Transverse colon (tissue), 4 donors: Measurements from ENCODE around the gene DGCR2. TPM values are rescaled to one million over a fixed set of nuclear protein-coding genes. Genes with fewer than 3 reads are reported as not detected.

ENCODE experiments used
- DNase-seq: peaks from one replicate; pipeline ENCODE4 v3.0.0-alpha.2; 2019
- H3K27ac ChIP-seq, 4 donors: fragments of 200-600 bp; sonication (generic); 2 replicates each; pipeline ENCODE4 v1.5.1; 2016 to 2018; ENCODE audit warnings: inconsistent platforms in 4 of 4
- H3K27me3 ChIP-seq: fragments of 200-600 bp; sonication (generic); 2 replicates; pipeline ENCODE4 v1.5.1; 2017; ENCODE audit warnings: inconsistent platforms
- H3K36me3 ChIP-seq, 4 donors: fragments of 200-600 bp; sonication (generic); 2 replicates each; pipeline ENCODE4 v1.5.1; 2017 to 2019; ENCODE audit warnings: inconsistent platforms in 4 of 4
- H3K4me1 ChIP-seq, 4 donors: fragments of 200-600 bp; sonication (generic); 2 replicates each; pipeline ENCODE4 v1.5.1; 2017 to 2020; ENCODE audit warnings: inconsistent platforms in 4 of 4
- H3K4me3 ChIP-seq, 4 donors: fragments of 200-600 bp; sonication (generic); 1 replicate in 1 of 4; 2 replicates in 3 of 4; pipeline versions ENCODE4 v1.5.1 to v1.6.1; 2017 to 2019; ENCODE audit warnings: inconsistent platforms in 4 of 4
- H3K9me3 ChIP-seq, 2 donors: fragments of 200-600 bp; sonication (generic); 2 replicates each; pipeline ENCODE4 v1.5.1; 2017 to 2019; ENCODE audit warnings: inconsistent platforms in 2 of 2
- CTCF ChIP-seq, 5 experiments: fragments of 200-600 bp in 3 of 5; fragments of 450-650 bp in 2 of 5; sonication (generic) in 3 of 5; IDR thresholded peaks; 1 replicate in 2 of 5; 2 replicates in 3 of 5; pipeline ENCODE4 v1.5.1; 2016 to 2017; ENCODE audit warnings: antibody characterized with exemption in 5 of 5, inconsistent platforms in 3 of 5, mild to moderate bottlenecking in 2 of 5, moderate library complexity in 1 of 5
- EP300 ChIP-seq: sonication (generic); formaldehyde crosslinking; IDR thresholded peaks from one replicate; pipeline ENCODE4 v1.6.1; 2017; ENCODE audit warnings: antibody characterized with exemption, low read depth
- POLR2A ChIP-seq: fragments of 450-650 bp; IDR thresholded peaks from one replicate; pipeline ENCODE4 v1.6.1; 2016; ENCODE audit warnings: antibody characterized with exemption, mild to moderate bottlenecking, moderate library complexity
- POLR2AphosphoS5 ChIP-seq, 3 donors: sonication (generic); formaldehyde crosslinking; IDR thresholded peaks; one replicate each; pipeline ENCODE4 v1.6.1; 2016; ENCODE audit warnings: antibody characterized with exemption in 3 of 3
- WGBS, 2 donors: methylation state at CpG; one replicate each; pipeline ENCODE4 v1.1.5; 2018; ENCODE audit warnings: low coverage in 1 of 2; 5-methylcytosine and 5-hydroxymethylcytosine counted together
- in situ Hi-C, 4 donors: fragments of 200-750 bp; cut with MboI; loops; one replicate each; pipeline versions ENCODE4 v1.15.0 to v1.15.1; 2017; ENCODE audit warnings: low sequenced_read_pairs in 3 of 4, low pct_ligation_motif_present in 1 of 4, low pct_unique_long_range_greater_than_20kb in 1 of 4
- intact Hi-C: fragments of 100-400 bp; cut with DNase I; formaldehyde crosslinking; loops from one replicate; pipeline ENCODE4 v1.15.1; 2023; ENCODE audit warnings: low total_unique reads
- total RNA-seq, 4 donors: library from RNA; depleted of rRNA; stranded (reverse); fragments of >200 nt; gene quantifications; one replicate each; pipeline ENCODE4 v1.1.0, GENCODE V29; 2016

The DGCR2 gene
- total RNA-seq, 4 donors from 2014 or later: 71.6 to 106 (median 94.3) TPM

GRCh38 chr22:19136915-19137314 lies 14.7 kb upstream of the DGCR2 start:
- in situ Hi-C loops: loop anchor here in 1 of 4 donors (25.0 kb wide), 1 partner anchor 500 kb away; no protein-coding TSS in a partner anchor
- Histone ChIP-seq H3K4me3 (no peak overlapping the region), H3K4me1 (no peaks in the 10 kb centered on the region), H3K27me3 (no peaks in the 10 kb centered on the region), H3K9me3 (no peaks in the 10 kb centered on the region), H3K27ac (no peak overlapping the region), H3K36me3 (peaks cover 0 to 41% (median 20%) of the 10 kb centered on the region in 4 donors)
- TF ChIP-seq POLR2AphosphoS5 (IDR thresholded peaks at IDR 0.05) (no peak), POLR2A (no peak), CTCF (IDR thresholded peaks at IDR 0.05) (no peak), EP300 (no peak)
- no peak for DNase-seq
- WGBS, 2 donors: 94% methylated on average over 10 of the region's 10 CpGs; no CpG with 5 or more reads in 1 of the 2 donors
- intact Hi-C loops: no loop called here

GRCh38 chr22:19134874-19135273 lies 12.7 kb upstream of the DGCR2 start:
- TF ChIP-seq EP300 (no peak), POLR2A (no peak), CTCF (IDR thresholded peaks at IDR 0.05) (no peak), POLR2AphosphoS5 (IDR thresholded peaks at IDR 0.05) (no peak)
- 91 to 100% methylated on average over 6 to 18 of the region's 18 CpGs for WGBS, 2 donors
- H3K36me3 ChIP-seq: peaks cover 0 to 25% (median 12%) of the 10 kb centered on the region in 4 donors
- intact Hi-C loops (no loop called here), in situ Hi-C loops (loop anchor here in 1 of 4 donors (25.0 kb wide), 1 partner anchor 502 kb away; no protein-coding TSS in a partner anchor)
- no peak overlapping the region for H3K4me3 ChIP-seq
- DNase-seq: no peak
- no peaks in the 10 kb centered on the region for H3K9me3 ChIP-seq
- H3K27me3 ChIP-seq: no peaks in the 10 kb centered on the region
- no peak overlapping the region for H3K27ac ChIP-seq
- H3K4me1 ChIP-seq: no peaks in the 10 kb centered on the region

DNA sequence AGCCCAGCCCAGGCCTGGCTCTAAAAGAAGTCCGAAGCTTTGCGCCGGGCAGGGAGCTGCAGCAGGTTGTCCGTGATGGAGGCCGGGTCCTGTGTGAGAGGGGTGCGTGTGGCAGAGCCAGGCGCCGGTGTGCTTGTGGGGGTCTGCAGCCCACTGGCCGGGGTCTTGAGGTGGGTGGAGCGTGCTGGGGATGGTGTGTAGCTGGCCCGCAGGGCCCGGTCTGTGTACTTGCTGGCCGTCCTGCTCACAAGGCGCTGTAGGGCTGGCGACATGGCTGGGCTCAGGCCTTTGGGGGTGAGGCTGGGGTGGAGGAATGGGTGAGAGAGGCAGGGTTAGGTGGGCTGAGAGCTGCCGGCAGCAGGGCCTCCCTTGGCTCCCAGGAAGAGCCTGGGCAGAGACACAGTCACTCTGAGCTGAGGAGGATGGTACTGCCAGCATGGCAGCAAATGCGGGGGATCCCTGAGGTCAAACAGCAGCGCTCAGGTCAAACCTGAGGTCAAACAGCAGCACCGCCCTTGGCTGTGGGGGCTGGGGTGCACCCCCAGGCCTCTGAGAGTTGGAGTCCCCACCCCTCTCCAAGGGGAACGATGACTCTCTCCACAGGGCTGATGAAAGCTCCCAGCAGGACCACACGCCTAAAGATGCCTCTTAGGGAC lies 12.1 kb upstream of the DGCR2 start:
- no peaks in the 10 kb centered on the region for H3K9me3 ChIP-seq
- H3K27ac ChIP-seq: no peak overlapping the region
- TF ChIP-seq POLR2AphosphoS5 (IDR thresholded peaks at IDR 0.05) (no peak), CTCF (IDR thresholded peaks at IDR 0.05) (no peak), POLR2A (no peak), EP300 (no peak)
- intact Hi-C loops: no loop called here
- H3K27me3 ChIP-seq: no peaks in the 10 kb centered on the region
- H3K4me3 ChIP-seq: no peak overlapping the region
- H3K4me1 ChIP-seq: no peaks in the 10 kb centered on the region
- 93 to 100% methylated on average over 4 to 21 of the region's 21 CpGs for WGBS, 2 donors
- in situ Hi-C loops: loop anchor here in 1 of 4 donors (25.0 kb wide), 1 partner anchor 503 kb away; no protein-coding TSS in a partner anchor
- H3K36me3 ChIP-seq: peaks cover 0 to 23% (median 11%) of the 10 kb centered on the region in 4 donors
- DNase-seq: no peak

- no peaks in the 10 kb centered on the region for H3K4me1 ChIP-seq
- no peak overlapping the region for H3K4me3 ChIP-seq
- peaks cover 0 to 16% (median 8%) of the 10 kb centered on the region in 4 donors for H3K36me3 ChIP-seq
- in situ Hi-C loops (loop anchor here in 1 of 4 donors (25.0 kb wide), 1 partner anchor 504 kb away; no protein-coding TSS in a partner anchor), intact Hi-C loops (no loop called here)
- H3K27me3 ChIP-seq: no peaks in the 10 kb centered on the region
- no peaks in the 10 kb centered on the region for H3K9me3 ChIP-seq
- no peak for TF ChIP-seq EP300
- TF ChIP-seq POLR2A: no peak
- no peak for TF ChIP-seq CTCF (IDR thresholded peaks at IDR 0.05)
- TF ChIP-seq POLR2AphosphoS5 (IDR thresholded peaks at IDR 0.05): no peak
- H3K27ac ChIP-seq: no peak overlapping the region
- WGBS, 2 donors: 91% methylated on average over 13 of the region's 13 CpGs; no CpG with 5 or more reads in 1 of the 2 donors
- DNase-seq: no peak
Measured at GRCh38 chr22:19133561-19133960, 11.3 kb upstream of the DGCR2 start.
